Esophagus squamous epithelium (tissue), 5 donors: Measurements from ENCODE around the gene SEC24D. TPM values are rescaled to one million over a fixed set of nuclear protein-coding genes. Genes with fewer than 3 reads are reported as not detected.

Experiments used
- DNase-seq: peaks from one replicate; lab custom pipeline; 2025; lab: John Stamatoyannopoulos, UW
- H3K27ac ChIP-seq, 4 donors: fragments of 200-600 bp; sonication (generic); one replicate each; pipeline ENCODE4 v1.5.1; 2016 to 2019; ENCODE audit warnings: mild to moderate bottlenecking in 1 of 4
- H3K27me3 ChIP-seq, 4 donors: fragments of 200-600 bp; sonication (generic); 1 replicate in 3 of 4; 2 replicates in 1 of 4; pipeline versions ENCODE4 v1.5.1 to v1.6.0; 2017 to 2021; ENCODE audit warnings: antibody characterized with exemption in 1 of 4
- H3K36me3 ChIP-seq, 3 donors: fragments of 200-600 bp; sonication (generic); one replicate each; pipeline ENCODE4 v1.5.1; 2016 to 2019
- H3K4me1 ChIP-seq, 3 donors: fragments of 200-600 bp; sonication (generic); one replicate each; pipeline ENCODE4 v1.5.1; 2017 to 2019
- H3K4me3 ChIP-seq, 4 donors: fragments of 200-600 bp; sonication (generic); 1 replicate in 3 of 4; 2 replicates in 1 of 4; pipeline ENCODE4 v1.5.1; 2016 to 2019; ENCODE audit warnings: mild to moderate bottlenecking in 2 of 4, moderate library complexity in 1 of 4
- H3K9me3 ChIP-seq, 3 donors: fragments of 200-600 bp; sonication (generic); one replicate each; pipeline ENCODE4 v1.5.1; 2016 to 2019
- POLR2A ChIP-seq, 4 donors: fragments of 450-650 bp; IDR thresholded peaks; one replicate each; pipeline ENCODE4 v1.6.1; 2017; ENCODE audit warnings: antibody characterized with exemption in 4 of 4, mild to moderate bottlenecking in 4 of 4, moderate library complexity in 3 of 4
- WGBS, 2 donors: methylation state at CpG; one replicate each; pipeline ENCODE4 v1.1.5; 2018; 5-methylcytosine and 5-hydroxymethylcytosine counted together
- intact Hi-C: fragments of 100-400 bp; cut with DNase I; formaldehyde crosslinking; loops from one replicate; pipeline ENCODE4 v1.15.0; 2022
- total RNA-seq, 4 donors: library from RNA; depleted of rRNA; stranded (reverse); fragments of >200 nt; gene quantifications; one replicate each; pipeline ENCODE4 v1.1.0, GENCODE V29; 2016
- TF ChIP-seq, protein P1 (sequence below), 6 experiments: fragments of 450-650 bp in 4 of 6; fragments of 200-600 bp in 2 of 6; sonication (generic) in 2 of 6; IDR thresholded peaks; one replicate each; pipeline ENCODE4 v1.5.1; 2016 to 2019; ENCODE audit warnings: antibody characterized with exemption in 6 of 6, mild to moderate bottlenecking in 4 of 6, moderate library complexity in 4 of 6
- donor health status: DM: yes; HTN: yes; CAD: no.

The SEC24D gene
- total RNA-seq, 4 donors from 2014 or later, result 18.5 to 33.6 (median 21.6) TPM

DNA sequence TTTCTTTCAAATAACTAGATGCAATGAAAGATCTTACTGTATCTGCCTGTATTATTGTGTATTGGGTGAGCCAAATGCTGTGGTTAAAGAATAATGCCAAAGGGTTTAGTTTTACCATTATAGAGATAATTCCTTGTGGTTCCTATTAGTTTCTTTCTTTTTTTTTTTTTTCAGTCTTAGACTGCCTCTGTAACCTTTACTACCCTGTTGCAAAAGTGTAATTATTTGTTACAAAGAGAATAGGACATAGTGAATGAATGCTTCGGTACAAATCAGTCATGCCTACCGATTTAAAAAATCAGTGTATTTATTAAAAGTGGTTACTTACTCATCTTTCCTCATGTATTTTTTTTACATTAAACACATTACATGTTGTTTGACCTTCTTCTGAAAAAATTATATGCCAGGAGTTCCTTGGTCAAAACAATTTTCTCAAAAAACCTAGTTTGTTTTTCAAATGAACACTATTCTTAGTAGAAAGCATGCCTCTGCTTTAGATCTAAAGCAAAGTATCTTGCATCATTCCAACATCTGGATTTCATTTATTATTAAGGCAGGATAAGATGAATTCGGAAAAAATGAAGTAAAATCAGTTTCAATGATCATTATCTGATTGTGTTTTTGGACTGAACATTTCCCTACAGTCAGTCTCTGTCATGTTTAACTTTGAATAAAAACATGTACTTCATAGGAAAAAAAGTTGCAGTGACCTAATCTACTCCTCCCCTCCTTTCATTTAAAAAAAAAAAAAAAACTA lies 31.6 kb upstream of the SEC24D start:
- Histone ChIP-seq H3K27me3 (no peaks in the 10 kb centered on the region), H3K4me3 (no peak overlapping the region), H3K4me1 (peaks cover 0 to 11% (median 0%) of the 10 kb centered on the region in 3 donors), H3K27ac (no peak overlapping the region), H3K9me3 (no peaks in the 10 kb centered on the region), H3K36me3 (no peaks in the 10 kb centered on the region)
- 85 to 88% methylated on average over 3 of the region's 3 CpGs for WGBS, 2 donors
- intact Hi-C loops, result no loop called here
- no peak for DNase-seq
- TF ChIP-seq, protein P1, sequence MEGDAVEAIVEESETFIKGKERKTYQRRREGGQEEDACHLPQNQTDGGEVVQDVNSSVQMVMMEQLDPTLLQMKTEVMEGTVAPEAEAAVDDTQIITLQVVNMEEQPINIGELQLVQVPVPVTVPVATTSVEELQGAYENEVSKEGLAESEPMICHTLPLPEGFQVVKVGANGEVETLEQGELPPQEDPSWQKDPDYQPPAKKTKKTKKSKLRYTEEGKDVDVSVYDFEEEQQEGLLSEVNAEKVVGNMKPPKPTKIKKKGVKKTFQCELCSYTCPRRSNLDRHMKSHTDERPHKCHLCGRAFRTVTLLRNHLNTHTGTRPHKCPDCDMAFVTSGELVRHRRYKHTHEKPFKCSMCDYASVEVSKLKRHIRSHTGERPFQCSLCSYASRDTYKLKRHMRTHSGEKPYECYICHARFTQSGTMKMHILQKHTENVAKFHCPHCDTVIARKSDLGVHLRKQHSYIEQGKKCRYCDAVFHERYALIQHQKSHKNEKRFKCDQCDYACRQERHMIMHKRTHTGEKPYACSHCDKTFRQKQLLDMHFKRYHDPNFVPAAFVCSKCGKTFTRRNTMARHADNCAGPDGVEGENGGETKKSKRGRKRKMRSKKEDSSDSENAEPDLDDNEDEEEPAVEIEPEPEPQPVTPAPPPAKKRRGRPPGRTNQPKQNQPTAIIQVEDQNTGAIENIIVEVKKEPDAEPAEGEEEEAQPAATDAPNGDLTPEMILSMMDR (IDR thresholded peaks at IDR 0.05), result no peak
- no peak for TF ChIP-seq POLR2A (IDR thresholded peaks at IDR 0.05)

DNA sequence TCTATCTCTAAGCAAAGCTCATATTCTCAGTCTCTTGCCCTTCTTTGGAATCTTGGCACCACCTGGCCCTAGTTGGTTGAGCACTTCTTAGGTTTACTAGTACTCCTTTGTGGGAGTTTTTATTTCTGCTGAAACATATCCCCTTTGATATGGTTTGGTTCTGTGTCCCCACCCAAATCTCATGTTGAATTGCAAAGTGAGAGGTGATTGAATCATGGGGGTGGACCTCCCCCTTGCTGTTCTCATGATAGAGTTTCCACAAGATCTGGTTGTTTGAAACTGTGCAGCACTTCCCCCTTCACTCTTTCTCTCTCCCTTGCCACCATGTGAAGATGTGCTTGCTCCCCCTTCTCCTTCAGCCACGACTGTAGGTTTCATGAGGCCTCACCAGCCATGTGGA lies 30.5 kb upstream of the SEC24D start:
- no peak for TF ChIP-seq POLR2A (IDR thresholded peaks at IDR 0.05)
- TF ChIP-seq, protein P1 (IDR thresholded peaks at IDR 0.05), result no peak
- intact Hi-C loops, result no loop called here
- Histone ChIP-seq H3K36me3 (no peaks in the 10 kb centered on the region), H3K27me3 (no peaks in the 10 kb centered on the region), H3K4me1 (peaks cover 0 to 11% (median 0%) of the 10 kb centered on the region in 3 donors), H3K9me3 (no peaks in the 10 kb centered on the region), H3K27ac (no peak overlapping the region), H3K4me3 (no peak overlapping the region)
- WGBS, 2 donors, result 79 to 100% methylated on average over 1 of the region's 1 CpG
- DNase-seq, result no peak

DNA sequence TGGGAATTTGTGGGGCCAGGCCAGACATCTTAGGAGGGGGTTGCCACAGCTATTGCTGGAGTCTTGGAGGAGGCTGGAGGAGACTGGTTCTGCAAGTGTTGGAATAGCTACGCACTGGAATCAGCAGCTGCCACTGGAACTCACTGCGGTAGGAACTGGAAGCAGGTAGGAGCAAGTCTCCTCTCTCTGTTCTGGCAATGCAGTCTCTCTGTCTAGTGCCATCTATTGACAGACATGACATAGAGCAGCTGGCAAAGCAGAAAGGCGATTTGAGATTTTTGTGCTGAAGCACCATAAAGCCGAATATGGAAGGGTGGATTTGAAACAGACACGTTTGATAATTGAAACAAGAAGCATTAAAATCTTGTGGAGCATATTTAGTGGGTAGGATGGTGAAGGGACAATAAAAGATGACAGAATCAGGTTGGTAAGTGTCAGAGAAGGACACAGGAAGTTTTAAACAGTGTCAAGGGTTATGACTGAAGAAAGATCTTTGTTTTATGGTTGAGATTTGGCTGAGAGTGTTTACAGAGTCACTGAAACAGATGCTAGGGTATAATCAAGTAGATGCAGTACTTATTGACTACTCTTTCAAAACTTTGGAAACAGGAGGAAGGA lies 29.3 kb upstream of the SEC24D start:
- H3K4me3 ChIP-seq, result no peak overlapping the region
- DNase-seq, result no peak
- H3K27ac ChIP-seq, result no peak overlapping the region
- H3K36me3 ChIP-seq, result no peaks in the 10 kb centered on the region
- no peaks in the 10 kb centered on the region for H3K9me3 ChIP-seq
- intact Hi-C loops, result no loop called here
- H3K27me3 ChIP-seq, result no peaks in the 10 kb centered on the region
- no peak for TF ChIP-seq POLR2A (IDR thresholded peaks at IDR 0.05)
- TF ChIP-seq, protein P1 (IDR thresholded peaks at IDR 0.05), result peak; percentile 24 to 67 (median 48)
- H3K4me1 ChIP-seq, result peaks cover 0 to 6% (median 0%) of the 10 kb centered on the region in 3 donors
- 7 to 9% methylated on average over 5 of the region's 5 CpGs for WGBS, 2 donors

DNA sequence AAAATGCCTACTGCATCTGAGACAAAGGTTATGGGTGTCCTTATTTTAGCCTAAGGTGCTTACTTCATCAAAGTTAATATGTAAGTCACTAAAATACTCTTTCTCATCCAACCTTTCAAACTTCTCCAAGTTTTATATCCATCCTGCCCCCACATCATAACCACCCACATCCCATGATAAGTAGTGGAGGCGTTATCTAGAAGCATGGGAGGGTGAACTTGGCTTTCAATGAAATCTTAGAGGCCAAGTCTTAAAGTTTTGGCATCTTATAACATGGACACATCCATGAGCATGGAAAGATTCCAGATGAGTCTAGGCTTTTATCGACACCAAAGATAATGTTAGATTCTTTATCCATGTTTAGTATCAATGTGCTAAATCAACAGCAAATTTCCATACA lies 22.9 kb upstream of the SEC24D start:
- intact Hi-C loops, result no loop called here
- 88 to 90% methylated on average over 2 of the region's 2 CpGs for WGBS, 2 donors
- no peak for TF ChIP-seq POLR2A (IDR thresholded peaks at IDR 0.05)
- TF ChIP-seq, protein P1 (IDR thresholded peaks at IDR 0.05), result no peak
- H3K36me3 ChIP-seq, result no peaks in the 10 kb centered on the region
- H3K4me1 ChIP-seq, result no peaks in the 10 kb centered on the region
- no peaks in the 10 kb centered on the region for H3K9me3 ChIP-seq
- no peaks in the 10 kb centered on the region for H3K27me3 ChIP-seq
- H3K27ac ChIP-seq, result no peak overlapping the region
- DNase-seq, result no peak
- H3K4me3 ChIP-seq, result no peak overlapping the region

DNA sequence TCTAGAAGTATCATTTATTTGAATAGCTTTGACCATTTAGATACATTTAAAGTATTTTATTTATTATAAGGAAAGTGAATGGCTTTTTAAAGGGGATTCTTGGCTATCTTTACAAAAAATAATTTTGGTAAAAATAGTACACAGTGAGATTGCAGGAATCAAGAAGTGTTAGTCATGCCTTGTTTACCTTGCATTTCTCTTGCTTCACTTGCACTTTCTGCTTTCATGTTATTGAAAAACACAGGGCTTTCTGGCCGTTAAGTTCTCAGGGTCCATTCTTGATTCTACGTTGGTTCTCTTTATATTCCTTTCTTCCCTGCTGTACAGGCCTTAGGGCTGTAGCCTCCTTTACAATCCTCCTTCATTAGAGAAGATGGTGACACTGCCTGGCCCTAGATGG lies 21.8 kb upstream of the SEC24D start:
- Histone ChIP-seq H3K27ac (no peak overlapping the region), H3K4me1 (no peaks in the 10 kb centered on the region), H3K36me3 (no peaks in the 10 kb centered on the region), H3K4me3 (no peak overlapping the region), H3K9me3 (no peaks in the 10 kb centered on the region), H3K27me3 (no peaks in the 10 kb centered on the region)
- DNase-seq, result no peak
- TF ChIP-seq, protein P1 (IDR thresholded peaks at IDR 0.05), result no peak
- TF ChIP-seq POLR2A (IDR thresholded peaks at IDR 0.05), result no peak
- intact Hi-C loops, result no loop called here
- 76 to 80% methylated on average over 2 of the region's 2 CpGs for WGBS, 2 donors
